ENCODE measurements around the gene POLR3E.
A peak's percentile ranks its signal among the peaks of the same experiment; 100 is the strongest.

Gene POLR3E

DNA sequence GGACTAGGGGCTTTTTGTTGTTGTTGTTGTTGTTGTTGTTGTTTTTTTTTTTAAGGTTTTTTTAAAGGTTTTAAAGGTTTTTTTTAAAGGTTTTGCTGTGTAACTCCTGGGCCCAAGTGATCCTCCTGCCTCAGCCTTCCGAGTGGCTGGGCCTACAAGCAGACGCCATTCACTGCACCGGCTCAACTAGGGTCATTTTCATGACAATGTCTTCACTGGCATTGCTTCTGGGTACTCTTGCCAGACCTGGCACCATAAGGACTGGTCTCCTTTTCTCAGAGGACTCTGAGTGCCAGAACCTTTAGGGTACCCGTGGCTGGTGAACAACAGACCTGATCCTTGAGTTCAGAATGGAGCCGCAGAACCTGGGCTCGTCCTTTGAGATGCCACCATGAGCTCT is 20.4 kb downstream of the POLR3E start:
- no peak for DNase-seq

DNA sequence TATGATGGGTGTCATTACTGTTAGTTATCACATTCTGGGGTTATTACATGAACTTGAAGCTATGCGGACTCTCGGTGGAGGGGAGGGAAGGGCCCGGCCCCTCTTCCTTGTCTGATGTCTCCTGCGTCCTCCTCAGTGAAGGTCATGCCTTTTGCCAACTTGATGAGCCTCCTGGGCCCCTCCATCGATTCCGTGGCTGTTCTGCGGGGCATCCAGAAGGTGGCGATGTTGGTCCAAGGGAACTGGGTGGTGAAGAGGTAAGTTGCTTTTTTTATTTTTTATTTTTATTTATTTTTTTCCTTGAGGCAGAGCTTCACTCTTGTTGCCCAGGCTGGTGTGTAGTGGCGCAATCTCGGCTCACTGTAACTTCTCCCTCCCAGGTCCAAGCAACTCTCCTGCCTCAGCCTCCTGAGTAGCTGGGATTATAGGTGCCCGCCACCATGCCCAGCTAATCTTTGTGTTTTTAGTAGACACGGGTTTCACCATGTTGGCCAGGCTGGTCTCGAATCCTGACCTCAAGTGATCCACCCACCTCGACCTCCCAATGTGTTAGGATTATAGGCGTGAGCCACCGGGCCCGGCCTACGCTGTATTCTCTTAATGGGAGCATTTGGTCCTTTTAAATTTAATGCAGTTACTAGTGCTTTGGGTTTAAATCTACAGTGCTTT is 21.6 kb downstream of the POLR3E start:
- peak; percentile 53 for DNase-seq

DNA sequence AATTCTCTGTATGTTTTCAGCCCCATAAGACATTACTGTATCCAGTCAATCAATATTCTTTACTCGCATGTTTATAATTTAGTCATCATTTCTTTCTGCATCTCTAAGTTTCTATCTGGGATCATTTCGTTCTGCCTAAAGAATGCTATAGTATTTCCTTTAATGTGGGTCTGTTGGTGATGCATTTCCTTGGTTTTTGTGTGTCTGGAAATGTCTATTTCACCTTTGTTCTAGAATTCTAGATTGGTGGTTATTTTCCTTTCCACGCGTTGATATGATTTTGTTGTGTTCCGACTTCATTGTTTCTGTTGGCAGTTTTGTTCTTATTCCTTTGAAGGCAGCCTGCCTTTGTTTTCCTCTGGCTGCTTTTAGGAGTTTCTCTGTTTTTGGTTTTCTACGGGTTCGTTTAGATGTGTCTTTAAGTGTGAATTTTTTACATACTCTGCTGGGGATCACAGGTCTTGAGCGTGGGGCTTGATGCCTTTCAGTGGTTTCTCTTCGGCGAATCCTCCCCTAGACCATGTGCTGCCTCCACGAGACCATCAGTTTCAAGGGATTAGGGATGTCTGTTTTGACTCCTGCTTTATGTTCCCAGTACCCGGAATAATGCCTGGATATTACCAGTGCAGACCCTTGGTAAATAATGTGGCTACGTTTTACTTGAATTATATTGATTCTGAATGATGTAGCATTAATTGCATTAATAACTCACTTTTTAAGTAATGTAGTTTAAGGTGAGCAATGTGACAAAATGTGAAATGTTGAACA is 23.5 kb downstream of the POLR3E start:
- DNase-seq = no peak

DNA sequence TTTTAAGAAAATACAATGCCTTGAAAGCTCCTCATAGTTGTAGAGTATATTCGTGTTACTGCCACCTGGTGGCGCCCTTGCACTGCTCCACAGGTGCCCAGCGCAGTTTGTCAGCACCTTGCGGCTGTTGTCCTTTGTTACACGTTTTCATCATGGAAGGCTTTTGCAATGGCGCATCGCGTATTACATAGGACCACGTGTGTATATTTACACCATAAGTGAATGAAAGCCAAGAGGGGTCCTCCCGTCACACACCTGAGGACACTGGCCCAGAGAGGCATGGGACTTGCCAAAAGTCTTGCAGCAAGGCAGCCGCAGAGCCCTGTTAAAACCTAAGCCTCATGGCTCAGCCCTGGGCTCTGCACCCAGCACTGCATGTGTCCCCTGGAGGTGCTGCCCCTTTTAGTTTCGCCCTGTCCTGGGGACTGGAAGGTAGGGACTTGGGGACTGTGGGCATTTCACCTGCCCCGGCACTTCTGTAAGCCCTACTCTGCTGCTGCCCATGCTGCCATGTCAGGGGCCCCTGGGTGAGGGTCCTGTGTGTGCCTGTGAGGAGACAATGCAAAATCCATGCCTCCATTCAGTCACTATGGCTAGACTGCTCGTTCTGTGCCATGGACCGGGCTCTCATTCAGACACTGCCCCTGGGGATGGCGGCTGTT is 24.3 kb downstream of the POLR3E start:
- DNase-seq = peak; percentile 79

DNA sequence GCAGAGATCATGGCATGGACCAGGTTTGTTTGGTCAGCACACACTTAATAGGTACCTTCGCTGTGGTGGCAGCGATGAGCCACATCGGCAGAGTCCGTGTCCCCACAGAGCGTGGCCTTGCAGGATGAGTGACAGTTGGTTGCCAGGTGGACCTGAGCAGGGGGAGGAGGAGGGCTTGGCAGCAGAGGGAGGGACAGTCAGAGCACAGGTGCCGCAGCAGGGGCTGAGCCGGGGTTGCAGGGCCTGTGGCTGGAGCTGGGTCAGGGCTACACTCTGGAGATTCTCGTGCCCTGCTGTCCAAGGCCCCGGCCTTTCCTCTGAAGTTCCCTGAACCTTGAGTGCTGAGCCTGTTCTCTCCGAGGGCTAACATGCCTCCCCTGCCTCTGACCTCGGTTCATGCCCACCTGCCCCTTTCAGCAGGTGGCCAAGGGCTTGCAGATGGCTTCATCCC is 24.8 kb downstream of the POLR3E start:
- no peak for DNase-seq

DNA sequence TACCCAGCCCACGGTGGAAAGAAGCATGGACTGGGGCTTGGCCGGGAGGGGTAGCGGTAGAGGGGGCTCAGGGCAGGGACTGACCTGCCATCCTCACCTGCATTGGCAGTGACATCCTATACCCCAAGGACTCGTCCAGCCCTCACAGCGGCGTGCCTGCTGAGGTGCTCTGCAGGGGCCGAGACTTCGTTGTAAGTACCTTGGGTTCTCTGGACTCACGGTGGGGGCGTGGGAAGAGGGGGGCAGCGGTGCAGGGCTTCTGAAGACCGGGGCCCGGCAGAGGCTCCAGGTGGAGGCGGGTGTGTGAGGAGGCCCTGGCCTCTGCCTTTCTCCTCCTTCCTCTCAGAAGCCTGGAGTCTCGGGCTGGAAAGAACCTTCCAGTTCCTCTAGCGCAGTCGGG is 25.5 kb downstream of the POLR3E start:
- DNase-seq = no peak

DNA sequence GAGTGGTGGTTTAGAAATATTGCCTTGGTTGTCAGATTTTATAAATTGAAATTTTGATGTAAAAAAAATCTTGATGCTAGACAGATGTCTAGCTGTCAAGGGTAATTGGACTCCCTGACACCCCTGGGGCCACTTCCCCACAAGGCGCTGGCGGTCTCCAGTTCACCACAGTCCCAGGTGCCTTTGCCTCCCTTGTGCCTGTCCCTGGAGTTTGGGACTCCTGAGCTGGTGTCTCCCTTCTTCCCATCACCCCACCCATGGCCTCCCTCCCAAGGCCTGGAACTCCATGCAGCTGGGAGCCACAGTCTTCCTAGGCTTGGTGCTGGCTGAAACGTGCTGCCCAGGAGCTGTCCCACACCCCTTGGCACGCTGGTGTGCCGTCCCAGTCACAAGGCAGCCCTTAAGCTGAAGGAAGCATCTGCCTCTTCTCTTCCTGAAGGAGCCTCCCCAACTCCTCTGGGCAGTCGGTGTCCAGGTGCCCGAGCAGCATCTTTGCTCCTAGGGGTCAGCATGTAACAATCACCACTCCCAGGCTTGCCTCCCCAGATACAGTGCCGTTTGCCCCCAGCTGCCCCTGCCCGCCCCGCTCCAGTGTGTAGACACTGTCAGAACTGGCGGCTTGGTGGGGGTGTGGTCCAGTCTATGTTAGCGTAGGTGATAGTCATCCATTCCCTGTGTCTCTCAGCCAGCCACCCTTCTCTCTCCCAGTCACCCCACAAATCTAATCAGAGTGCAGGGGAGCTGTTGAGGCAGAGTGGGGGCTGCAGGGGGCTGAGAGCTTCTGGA is 26.2 kb downstream of the POLR3E start:
- no peak for DNase-seq

GRCh38 chr16:22323959-22324786 is 27.0 kb downstream of the POLR3E start:
- no peak for DNase-seq

DNA sequence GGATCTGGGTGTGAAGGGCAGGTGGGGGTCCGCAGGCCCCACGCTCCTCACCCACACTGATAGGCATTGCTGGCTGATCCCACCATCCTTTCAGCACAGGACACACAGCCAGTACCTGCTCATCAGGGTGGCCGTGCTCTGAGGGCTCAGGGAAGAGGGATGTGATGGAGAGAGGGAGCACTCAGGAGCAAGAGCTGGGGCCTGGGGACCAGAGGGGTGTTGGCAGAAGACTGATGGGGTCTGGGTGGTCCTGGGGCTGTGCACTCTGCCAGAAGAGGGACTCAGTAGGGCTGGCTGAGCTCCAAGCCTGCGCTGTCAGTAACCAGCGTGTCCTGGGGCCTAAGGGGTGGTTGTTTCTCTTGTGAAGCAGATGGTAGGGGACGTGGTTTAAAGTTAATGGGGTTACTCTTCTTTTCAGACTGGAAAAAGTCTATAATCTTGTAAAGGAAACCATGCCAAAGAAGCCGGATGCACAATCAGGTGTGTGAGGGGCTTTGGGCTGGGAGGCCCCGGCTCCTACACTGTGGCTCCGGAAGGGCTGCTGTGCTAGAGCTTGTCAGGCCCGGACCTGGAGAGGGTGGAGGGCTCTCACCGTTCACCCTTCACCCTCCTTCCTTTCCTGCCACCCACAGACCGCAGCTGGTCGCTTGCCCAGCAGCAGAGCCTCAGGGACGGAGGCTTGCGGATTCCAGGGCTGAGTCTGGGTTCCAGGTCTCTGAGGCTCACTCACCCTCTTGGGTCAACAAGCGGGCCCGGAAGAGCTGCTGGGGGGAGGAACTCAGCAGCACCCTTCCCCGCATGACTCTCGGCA is 27.8 kb downstream of the POLR3E start:
- no peak for DNase-seq

GRCh38 chr16:22325598-22326368 is 28.6 kb downstream of the POLR3E start:
- DNase-seq = no peak

GRCh38 chr16:22326369-22326652 is 29.1 kb downstream of the POLR3E start:
- no peak for DNase-seq

DNA sequence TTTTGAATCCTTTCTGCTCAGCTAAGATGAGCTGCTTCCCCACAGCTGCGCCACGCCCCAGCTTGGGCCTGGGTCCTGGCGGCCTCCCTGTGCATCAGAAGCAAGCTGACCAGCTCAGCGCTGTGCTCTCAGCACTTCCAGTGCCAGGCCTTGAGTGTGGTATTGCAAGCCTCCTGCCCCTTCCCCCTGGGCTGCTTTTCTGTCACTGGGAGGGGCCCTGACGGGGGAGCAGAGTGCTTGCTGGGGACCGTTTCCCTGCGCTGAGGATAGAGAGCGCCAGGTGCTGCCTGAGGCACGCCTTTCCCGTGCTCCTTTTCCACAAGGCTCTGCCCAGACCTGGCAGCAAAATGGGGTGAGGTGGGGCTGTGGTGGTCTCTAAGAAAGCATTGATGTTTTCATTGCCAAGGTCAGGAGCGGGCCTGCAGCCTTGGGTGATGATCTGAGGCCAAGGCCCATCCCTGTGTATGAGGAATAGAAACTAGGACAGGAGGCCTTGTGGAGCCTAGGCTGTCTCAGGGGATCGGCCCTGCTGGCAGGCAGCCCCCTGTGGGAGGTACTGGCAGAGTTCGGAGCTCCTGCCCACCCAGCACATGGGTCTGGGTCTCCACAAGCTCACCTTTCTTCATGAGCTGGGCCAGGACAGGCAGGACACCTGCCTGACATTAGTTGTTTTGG is 29.7 kb downstream of the POLR3E start:
- DNase-seq = no peak

GRCh38 chr16:22327446-22327775 is 30.2 kb downstream of the POLR3E start:
- no peak for DNase-seq

- no peak for DNase-seq
These were observed 31.0 kb downstream of the POLR3E start for GRCh38 chr16:22328081-22328725.

- no peak for DNase-seq
These were observed 32.0 kb downstream of the POLR3E start for GRCh38 chr16:22329199-22329695.

DNA sequence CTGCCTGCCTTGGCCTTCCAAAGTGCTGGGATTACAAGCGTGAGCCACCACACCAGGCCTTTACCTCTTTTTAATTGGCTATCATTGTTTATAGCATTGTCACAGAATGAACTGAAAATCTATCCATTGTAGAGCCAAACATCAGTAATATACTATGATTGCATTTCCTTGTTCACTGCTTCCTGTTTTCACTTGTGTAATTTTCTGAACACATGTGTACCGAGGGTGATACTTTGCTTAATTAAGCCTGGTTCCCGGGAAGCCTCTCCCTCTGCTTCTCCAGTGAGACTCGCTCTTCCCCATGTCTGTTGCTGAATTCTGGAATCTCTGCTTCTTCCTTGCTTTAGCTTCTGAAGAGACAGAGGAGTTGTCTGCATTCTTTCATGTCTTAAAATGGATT is 33.1 kb downstream of the POLR3E start:
- DNase-seq = no peak

- no peak for DNase-seq
These were observed 36.3 kb downstream of the POLR3E start for GRCh38 chr16:22333457-22333994.

GRCh38 chr16:22335668-22336246 is 38.5 kb downstream of the POLR3E start:
- DNase-seq = no peak

DNA sequence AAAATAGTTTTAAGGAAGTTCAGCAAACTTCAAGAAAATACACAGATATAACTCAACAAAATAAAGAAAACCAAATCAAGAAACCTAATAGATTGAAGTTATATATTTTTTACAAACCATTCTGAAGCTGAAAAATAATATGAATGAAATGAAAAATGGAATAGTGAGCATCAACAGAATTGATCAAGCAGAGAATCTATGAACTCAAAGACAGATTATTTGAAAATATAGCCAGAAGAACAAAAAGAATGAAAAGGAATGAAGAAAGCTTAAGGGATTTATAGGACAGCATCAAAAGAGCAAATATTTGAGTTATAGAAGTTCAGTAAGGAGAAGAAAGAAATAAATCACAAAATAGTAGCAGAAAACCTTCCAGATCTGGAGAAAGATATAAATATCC is 39.4 kb downstream of the POLR3E start:
- no peak for DNase-seq

All from RPMI8226 (cell line).